ENCODE measurements around the gene FAM114A1.
"Not testable (repeated sequence)": the region's sequence is repeated elsewhere in the genome, so short reads cannot be mapped to it uniquely, and the experiment has no call there.

FAM114A1 gene

GRCh38 chr4:38964942-38965775 lies 97.6 kb downstream of the FAM114A1 start:
- no peak for DNase-seq (ENCODE audit: low read depth in 4 of 4, low spot score in 1 of 4)

DNA sequence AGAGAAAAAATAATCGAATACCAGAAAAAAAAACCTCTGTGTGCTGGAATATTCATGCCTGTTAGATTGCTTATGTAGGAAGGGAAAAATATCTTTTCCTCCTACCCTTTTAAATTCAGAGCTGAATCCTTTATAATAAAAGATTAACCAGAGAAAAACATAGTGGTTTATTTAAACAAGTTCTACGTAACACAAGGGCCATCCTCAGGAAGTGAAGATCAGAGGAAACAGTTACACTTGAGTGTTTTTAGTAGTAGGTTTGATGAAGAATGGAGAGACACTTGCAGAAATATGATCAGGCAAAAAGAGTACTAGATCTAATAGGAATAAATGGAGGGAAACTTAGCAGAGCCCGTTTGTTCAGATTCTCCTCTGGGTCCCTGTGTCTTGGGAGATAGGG lies 98.3 kb downstream of the FAM114A1 start:
- no peak for DNase-seq (ENCODE audit: low read depth in 4 of 4, low spot score in 1 of 4)

DNA sequence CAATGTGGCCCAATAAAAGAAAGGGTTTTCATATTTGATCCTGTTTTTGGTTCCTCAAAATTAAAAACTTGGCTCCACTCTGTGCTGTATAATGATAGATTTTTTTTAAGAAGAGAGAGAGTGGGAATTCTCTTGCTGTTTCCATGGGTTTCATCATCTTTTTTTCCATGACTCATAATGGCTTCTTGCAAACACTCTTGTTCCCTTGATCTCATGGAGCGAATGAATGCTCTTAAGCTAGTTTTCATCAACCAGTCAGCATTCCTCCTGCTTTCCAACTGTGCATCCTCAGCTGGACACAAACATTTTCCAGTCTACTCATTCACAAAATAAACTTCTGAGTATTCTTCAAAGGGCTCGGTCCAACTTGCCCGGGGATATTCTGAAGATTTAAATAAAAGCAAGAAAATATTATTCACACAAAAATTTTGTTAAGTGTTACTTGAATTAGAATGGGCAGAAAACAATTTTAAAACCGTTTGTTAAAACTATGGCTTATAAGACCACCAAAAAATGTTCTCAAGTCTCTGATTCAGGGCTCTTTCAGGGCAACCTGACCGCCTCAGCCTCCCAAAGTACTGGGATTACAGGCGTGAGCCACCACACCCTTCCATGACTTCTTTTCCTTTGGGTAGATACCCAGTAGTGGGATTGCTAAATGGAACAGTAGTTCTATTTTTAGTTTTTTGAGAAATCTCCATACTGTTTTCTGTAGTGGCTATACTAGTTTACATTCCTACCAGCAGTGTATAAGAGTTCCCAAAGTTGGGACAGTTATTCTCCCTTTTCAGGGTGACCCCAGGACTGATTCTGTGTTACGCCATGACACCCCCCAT lies 99.9 kb downstream of the FAM114A1 start:
- no peak for DNase-seq (ENCODE audit: low read depth in 4 of 4, low spot score in 1 of 4)

- no peak for DNase-seq (ENCODE audit: low read depth in 4 of 4, low spot score in 1 of 4)
These were observed 101.1 kb downstream of the FAM114A1 start for GRCh38 chr4:38968668-38969067.

GRCh38 chr4:38976308-38976707 lies 108.7 kb downstream of the FAM114A1 start:
- no peak for DNase-seq (ENCODE audit: low read depth in 4 of 4, low spot score in 1 of 4)

DNA sequence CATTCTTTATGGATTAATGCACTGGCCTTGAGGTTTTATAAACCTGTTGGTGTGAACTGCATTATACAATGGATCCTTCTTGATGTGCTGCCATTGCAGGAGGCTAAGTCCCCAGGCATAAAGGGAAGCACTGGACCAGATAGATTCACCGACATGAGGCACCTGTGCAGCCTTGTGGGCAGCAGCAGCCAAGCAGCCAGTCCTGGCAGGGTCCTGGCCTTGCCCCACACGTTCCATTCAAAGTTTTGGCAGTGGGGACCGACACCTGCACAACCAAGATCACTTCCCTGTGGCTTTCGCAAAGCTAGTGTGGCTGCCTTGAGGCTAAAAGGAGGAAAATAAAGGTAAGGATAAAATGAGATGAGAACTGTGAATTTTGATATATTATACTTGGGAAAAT lies 111.5 kb downstream of the FAM114A1 start:
- DNase-seq (ENCODE audit: low read depth in 4 of 4, low spot score in 1 of 4): no peak

DNA sequence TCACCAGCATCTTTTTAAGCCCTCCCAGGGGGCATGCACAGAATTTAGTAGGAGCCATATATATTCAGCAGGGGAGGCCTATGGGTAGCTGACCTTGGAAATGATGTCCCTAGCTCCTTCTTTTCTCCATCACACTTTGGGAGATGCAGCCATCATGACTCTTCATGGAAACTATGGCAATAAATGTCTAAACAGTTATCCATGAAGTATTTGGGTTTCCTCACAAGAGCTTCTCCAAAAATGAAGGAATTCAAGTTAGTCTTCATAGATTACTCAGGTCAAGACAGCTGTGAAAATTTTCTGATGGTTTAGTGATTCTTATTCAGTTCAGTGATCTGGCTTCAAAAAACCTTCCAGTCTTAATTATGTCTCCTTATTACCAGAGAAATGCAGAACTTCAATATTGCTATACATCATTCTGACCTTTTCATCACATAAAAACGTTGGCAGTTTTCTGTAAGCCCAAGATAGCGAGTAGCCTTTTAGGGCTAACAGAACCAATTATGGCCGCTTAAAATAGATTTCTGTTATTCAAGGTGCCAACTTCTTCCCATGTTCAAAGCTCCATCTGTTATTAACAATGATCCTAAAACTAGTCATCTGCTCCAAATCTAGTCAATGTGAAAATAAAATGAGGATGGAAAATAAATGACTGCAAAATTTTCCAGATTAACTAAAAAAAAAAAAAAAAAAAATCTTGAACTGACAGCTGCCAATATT lies 112.1 kb downstream of the FAM114A1 start:
- DNase-seq (ENCODE audit: low read depth in 4 of 4, low spot score in 1 of 4): no peak

DNA sequence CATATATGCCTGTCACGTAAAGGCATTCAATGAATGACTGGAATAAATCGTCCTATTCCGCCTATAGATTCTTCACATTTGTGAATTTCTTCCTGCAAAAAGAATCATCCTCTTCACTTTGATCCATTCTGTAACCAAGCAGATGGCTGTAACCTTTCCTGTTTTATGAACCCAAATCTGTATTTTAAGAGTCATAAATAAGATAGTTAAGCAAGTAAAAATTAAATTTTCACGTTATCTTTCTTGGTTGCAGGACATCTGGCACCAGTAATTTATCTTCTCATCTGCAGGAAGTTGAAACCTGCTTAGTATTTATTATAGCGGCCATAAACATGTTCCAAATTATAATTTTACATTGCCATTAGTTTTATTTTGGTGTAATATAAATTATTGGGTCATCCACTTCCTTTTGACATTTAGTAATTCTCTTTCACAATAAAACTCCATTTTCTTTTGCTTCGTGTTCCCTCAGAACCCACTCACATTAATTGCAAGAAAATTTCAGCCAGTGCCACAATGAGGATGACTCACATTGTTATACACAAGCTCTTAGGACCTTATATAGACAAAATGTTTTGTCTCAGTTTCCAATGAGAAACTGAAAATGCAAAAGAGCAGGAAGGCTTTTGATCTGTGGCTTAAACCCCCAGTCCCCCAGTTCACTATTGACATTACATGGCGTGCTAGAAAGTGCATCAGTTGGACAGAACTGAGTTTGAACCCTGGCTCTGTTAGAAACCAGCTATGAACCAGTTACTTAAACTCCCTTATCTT lies 113.5 kb downstream of the FAM114A1 start:
- peak in 1 of 4 experiments; percentile 11 for DNase-seq (ENCODE audit: low read depth in 4 of 4, low spot score in 1 of 4)

DNA sequence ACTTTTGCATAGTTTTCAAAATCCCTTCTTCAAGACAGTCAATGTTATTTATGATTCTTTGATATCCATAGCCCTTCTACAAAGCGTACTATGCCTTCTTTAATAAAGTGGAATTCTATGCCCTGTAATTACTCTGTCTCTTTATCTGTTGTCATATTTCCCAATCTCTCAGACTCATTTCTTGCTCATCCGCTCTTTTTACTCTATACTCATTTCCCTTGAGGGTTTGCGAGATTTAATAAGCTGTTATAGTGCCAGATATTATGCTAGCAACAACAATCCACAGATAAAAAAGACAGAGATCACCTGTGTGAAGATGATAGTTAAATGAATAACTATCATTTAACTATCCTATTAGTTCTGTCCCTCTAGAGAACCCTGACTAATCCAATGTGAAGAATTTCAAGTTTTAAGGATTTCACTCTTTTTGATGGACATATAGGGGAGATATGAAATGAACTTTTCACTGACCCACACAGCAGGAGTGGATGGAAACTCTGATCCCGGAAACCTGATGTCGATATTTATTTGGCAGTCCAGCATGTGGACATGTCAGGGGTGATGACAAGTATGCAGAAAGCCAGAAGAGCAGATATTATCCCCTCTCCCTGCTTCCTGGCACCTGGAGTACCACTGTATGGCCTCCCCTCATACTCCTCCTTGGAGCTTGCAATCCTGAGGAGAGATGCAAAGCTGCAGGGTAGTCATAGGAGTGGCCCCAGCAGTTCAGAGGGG lies 114.9 kb downstream of the FAM114A1 start:
- DNase-seq (ENCODE audit: low read depth in 4 of 4, low spot score in 1 of 4): no peak

GRCh38 chr4:38983291-38983690 lies 115.7 kb downstream of the FAM114A1 start:
- no peak for DNase-seq (ENCODE audit: low read depth in 4 of 4, low spot score in 1 of 4)

- peak in 1 of 4 experiments; percentile 7 for DNase-seq (ENCODE audit: low read depth in 4 of 4, low spot score in 1 of 4)
These were observed 116.4 kb downstream of the FAM114A1 start for GRCh38 chr4:38983787-38984598.

DNA sequence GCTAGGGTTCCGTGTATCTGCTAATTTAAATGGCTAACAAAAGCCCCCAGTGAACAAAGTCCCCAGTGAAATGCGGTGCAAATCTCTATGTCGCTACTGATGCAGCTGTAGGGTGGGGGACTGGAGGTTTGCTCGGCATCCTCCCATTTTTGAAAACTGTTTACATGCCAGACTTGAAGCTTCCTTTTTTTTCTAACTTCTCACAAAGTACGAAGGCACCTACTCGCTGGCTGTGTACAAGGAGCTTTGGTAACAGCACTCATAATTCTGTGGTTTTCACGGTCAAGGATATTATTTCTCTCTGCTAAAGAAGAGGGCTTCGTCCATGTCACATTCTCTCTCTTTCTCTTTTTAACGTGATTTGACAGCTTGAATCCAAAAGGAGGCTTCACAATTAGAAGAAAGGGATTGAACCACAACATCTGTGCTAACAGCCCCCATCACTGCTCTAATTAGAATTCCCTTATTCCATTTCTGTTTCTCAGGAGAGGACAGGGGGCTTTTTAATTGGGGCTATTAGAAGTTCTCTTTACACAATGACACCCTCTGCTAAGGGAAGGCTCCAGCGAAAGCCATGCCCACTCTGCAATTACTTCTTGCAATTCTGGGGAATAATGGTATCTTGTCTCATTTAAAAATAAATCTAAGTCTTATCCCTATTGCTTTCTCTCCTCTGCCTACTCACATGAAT lies 117.9 kb downstream of the FAM114A1 start:
- DNase-seq (ENCODE audit: low read depth in 4 of 4, low spot score in 1 of 4): no peak

- no peak for DNase-seq (ENCODE audit: low read depth in 4 of 4, low spot score in 1 of 4)
These were observed 119.9 kb downstream of the FAM114A1 start for GRCh38 chr4:38987491-38987890.

DNA sequence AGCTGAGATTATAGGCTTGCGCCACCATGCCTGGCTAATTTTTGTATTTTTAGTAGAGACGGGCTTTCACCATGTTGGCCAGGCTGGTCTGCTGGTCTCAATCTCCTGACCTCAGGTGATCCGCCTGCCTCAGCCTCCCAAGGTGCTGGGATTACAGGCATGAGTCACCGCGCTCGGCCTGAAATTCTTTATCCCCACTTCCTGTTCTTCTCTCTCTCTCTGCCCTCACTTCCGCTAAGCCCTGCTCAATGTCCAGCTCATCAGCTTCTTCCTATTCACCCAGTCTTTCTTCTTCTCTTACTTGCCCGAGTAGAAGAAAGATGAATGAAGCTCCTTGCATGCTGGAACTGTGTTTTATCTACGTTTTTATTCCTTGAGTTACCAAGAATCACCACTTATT lies 120.7 kb downstream of the FAM114A1 start:
- DNase-seq (ENCODE audit: low read depth in 4 of 4, low spot score in 1 of 4): not testable (repeated sequence)

- DNase-seq (ENCODE audit: low read depth in 4 of 4, low spot score in 1 of 4): no peak
These were observed 121.9 kb downstream of the FAM114A1 start for GRCh38 chr4:38989487-38989886.

DNA sequence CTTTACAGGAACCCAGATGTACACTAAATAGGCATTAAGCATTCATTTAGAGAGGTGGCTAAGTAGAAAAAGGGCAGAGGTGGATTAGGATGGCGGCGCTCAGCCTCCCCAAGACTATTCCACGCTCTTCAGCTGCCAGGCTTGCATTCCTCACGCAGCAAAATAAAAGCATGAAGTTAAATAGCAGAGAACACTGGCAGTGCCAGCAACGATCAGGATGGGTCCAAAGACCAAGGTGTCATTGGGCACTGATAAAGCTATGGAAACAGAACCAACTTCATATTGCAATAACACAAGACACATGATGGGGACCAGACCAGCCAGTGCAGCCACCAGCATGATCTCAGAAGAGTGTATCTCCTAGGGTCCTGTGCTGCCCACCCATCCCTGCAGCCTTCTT lies 122.6 kb downstream of the FAM114A1 start:
- no peak for DNase-seq (ENCODE audit: low read depth in 4 of 4, low spot score in 1 of 4)

DNA sequence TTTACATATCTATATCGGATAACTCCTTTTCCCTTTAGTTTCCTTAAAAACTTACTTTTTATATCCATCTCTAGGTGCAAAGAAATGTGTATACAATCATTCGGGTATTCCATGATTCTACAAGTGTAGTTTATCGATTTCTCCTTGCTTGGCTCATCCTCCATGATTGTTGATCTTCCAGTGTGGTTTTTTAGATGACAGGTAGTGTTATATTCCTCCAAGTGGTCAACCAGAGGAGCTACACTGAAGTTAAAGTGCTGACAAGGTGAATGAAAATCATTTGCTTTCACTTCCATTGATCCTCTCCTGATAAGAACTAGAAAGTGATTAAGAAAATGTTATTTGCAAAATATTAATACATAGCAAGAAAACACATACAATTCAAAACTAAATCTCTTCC lies 126.1 kb downstream of the FAM114A1 start:
- no peak for DNase-seq (ENCODE audit: low read depth in 4 of 4, low spot score in 1 of 4)

- no peak for DNase-seq (ENCODE audit: low read depth in 4 of 4, low spot score in 1 of 4)
These were observed 126.5 kb downstream of the FAM114A1 start for GRCh38 chr4:38994135-38994534.
